ENCODE data around the gene SIMC1.

- no peak for TF ChIP-seq CTCF (conservative IDR thresholded peaks at IDR 0.05; ENCODE audit: low read depth, low read length)
- TF ChIP-seq EZH2 (IDR thresholded peaks at IDR 0.05; ENCODE audit: low read length, unreplicated experiment) = no peak
These were observed 122.7 kb downstream of the SIMC1 start for GRCh38 chr5:176360894-176361436.

Data from PC-3 (cell line).